SJCRH30 (cell line): ENCODE results near the gene DNAJC8. TPM values are rescaled to one million over a fixed set of nuclear protein-coding genes. Genes with fewer than 3 reads are reported as not detected.
A peak's percentile ranks its signal among the peaks of the same experiment; 100 is the strongest.

ENCODE experiments used
- DNase-seq, 2 experiments: peaks; one replicate each; pipeline ENCODE4 v3.0.0-alpha.2; 2015 to 2020
- H3K27ac ChIP-seq: fragments of 250-450 bp; sonication (Bioruptor Pico); 2 replicates; pipeline ENCODE4 v1.5.1; 2020; ENCODE audit warnings: mild to moderate bottlenecking, moderate library complexity
- H3K27me3 ChIP-seq: fragments of 250-450 bp; sonication (Bioruptor Pico); 2 replicates; pipeline ENCODE4 v1.5.1; 2020; ENCODE audit warnings: mild to moderate bottlenecking, moderate library complexity
- H3K36me3 ChIP-seq: fragments of 250-450 bp; sonication (Bioruptor Pico); 2 replicates; pipeline ENCODE4 v1.5.1; 2020; ENCODE audit warnings: mild to moderate bottlenecking, moderate library complexity
- H3K4me1 ChIP-seq: fragments of 250-450 bp; sonication (Bioruptor Pico); 2 replicates; pipeline ENCODE4 v1.5.1; 2020; ENCODE audit warnings: mild to moderate bottlenecking, moderate library complexity
- H3K4me3 ChIP-seq: fragments of 250-450 bp; sonication (Bioruptor Pico); 2 replicates; pipeline ENCODE4 v1.5.1; 2020; ENCODE audit warnings: mild to moderate bottlenecking, moderate library complexity
- H3K9me3 ChIP-seq: fragments of 250-450 bp; sonication (Bioruptor Pico); replicated peaks from 2 replicates; pipeline ENCODE4 v1.5.1; 2020; ENCODE audit warnings: mild to moderate bottlenecking, moderate library complexity
- total RNA-seq: library from RNA; depleted of rRNA; stranded (reverse); fragments of >200 nt; shearing (Covaris generic); gene quantifications from 2 replicates; pipeline ENCODE4 v1.2.3, GENCODE V29; 2014

The DNAJC8 gene
- total RNA-seq, 1 experiment from 2014 or later = 127 TPM

DNA sequence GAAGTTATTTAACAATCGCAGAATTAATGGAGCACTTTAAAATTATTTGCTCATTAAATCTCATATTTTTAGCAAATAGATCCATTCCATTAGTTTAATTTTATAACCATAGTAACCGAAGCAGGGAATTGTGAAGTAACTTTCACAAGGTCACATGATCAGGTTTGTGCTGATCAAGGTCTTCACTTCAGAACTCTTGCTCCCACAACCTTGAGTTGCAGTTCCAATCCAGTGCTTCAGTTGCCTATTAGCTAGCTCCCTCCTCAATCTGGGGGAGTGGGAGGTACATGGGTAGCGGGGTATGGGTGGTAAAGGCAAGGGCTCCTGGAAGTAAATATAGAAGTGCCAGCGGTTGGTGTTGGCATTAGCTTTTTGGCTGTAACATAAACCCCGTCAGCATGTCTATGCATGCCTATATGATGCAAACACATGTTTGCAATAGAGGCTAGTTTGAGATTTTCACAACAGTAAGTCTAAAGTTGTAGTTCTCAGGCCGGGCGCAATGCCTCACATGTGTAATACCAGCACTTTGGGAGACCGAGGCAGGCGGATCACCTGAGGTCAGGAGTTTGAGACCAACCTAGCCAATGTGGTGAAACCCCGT is 8.9 kb upstream of the DNAJC8 start:
- Histone ChIP-seq H3K36me3 (peaks cover 3% of the 10 kb centered on the region; the same call in 1 of the 2 replicates), H3K9me3 (no peaks in the 10 kb centered on the region), H3K27ac (no peak overlapping the region), H3K4me1 (peaks cover 11% of the 10 kb centered on the region), H3K4me3 (no peak overlapping the region), H3K27me3 (no peaks in the 10 kb centered on the region)
- no peak for DNase-seq

DNA sequence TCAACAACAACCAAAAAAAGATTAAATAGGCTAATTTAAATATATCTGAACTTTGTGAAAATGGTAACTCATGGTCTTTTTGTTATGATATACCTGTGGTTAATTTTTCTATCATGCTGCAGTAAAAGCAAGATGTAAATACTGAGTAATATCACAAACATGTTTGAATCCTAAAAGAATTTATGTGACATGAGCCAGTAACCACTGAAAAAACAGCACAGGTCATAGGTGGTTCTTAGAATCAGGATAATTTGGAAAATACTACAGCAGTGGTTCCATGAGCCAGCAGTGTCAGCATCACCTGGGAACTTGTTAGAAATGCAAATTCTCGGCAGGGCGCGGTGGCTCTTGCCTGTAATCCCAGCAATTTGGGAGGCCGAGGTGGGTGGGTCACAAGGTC is 7.2 kb upstream of the DNAJC8 start:
- H3K4me1 ChIP-seq = peaks cover 7% of the 10 kb centered on the region; the same call in 1 of the 2 replicates
- DNase-seq = no peak
- H3K9me3 ChIP-seq = no peaks in the 10 kb centered on the region
- no peak overlapping the region for H3K4me3 ChIP-seq
- no peak overlapping the region for H3K27ac ChIP-seq
- no peaks in the 10 kb centered on the region for H3K27me3 ChIP-seq
- H3K36me3 ChIP-seq = peaks cover 3% of the 10 kb centered on the region; the same call in 1 of the 2 replicates

DNA sequence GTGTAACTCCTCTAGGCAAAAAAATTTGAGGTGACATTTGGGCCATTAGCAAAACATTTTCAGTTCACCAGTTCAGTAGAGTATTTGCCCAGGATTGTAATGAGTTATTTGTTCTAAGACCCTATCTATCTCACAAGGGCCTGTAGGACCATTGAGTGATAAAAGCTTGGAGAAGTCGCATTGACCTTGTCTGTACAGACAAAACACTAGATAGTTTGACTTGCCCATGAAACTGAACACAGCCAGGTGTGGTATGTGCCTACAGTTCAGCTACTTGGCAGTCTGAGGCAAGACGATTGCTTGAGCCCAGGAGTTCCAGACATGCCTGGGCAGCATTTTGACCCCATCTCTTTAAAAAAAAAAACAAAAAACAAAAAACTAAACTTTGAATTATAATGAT is 6.2 kb upstream of the DNAJC8 start:
- no peak for DNase-seq
- H3K4me1 ChIP-seq = peaks cover 7% of the 10 kb centered on the region; the same call in 1 of the 2 replicates
- no peak overlapping the region for H3K4me3 ChIP-seq
- H3K27me3 ChIP-seq = no peaks in the 10 kb centered on the region
- H3K27ac ChIP-seq = no peak overlapping the region
- H3K36me3 ChIP-seq = peaks cover 3% of the 10 kb centered on the region; the same call in 1 of the 2 replicates
- no peaks in the 10 kb centered on the region for H3K9me3 ChIP-seq

DNA sequence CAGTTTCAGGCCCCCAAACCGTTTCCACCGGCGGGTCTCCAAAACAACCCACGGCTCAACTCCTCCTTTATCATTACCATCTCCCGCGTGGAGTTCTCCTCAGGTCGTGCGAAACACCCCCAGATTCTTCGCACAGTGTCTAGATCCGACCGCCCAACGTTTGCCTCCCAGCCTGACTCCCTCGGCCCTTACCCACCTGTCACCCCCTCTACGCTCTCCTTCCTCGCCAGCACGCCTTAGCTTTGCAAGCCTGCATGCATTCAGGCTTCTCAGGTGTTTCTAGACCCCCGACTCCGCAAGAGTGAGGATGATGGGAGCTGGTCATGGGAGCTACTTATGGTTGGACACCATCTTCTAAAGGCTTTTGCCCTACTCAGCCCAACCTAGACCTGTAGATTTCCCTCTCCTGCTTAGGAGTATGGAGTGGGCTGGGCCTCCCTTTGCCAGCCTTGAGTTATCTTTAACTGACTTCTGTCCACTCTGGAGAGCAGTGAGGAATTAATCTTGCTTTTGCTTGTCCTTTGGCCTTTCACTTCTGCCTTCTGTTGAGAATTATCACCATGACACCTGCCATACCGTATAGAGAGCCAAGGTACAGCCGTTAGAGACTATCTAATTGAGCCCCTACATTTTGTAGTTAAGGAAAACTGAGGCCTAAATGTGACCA is 4.0 kb upstream of the DNAJC8 start:
- Histone ChIP-seq H3K27me3 (no peaks in the 10 kb centered on the region), H3K27ac (peak overlapping the region; percentile 38; the same call in 1 of the 2 replicates), H3K36me3 (peaks cover 3% of the 10 kb centered on the region; the same call in 1 of the 2 replicates), H3K9me3 (no peaks in the 10 kb centered on the region), H3K4me1 (peaks cover 7% of the 10 kb centered on the region; the same call in 1 of the 2 replicates), H3K4me3 (peak overlapping the region; percentile 78)
- DNase-seq = peak in 1 of 2 experiments; percentile 18

DNA sequence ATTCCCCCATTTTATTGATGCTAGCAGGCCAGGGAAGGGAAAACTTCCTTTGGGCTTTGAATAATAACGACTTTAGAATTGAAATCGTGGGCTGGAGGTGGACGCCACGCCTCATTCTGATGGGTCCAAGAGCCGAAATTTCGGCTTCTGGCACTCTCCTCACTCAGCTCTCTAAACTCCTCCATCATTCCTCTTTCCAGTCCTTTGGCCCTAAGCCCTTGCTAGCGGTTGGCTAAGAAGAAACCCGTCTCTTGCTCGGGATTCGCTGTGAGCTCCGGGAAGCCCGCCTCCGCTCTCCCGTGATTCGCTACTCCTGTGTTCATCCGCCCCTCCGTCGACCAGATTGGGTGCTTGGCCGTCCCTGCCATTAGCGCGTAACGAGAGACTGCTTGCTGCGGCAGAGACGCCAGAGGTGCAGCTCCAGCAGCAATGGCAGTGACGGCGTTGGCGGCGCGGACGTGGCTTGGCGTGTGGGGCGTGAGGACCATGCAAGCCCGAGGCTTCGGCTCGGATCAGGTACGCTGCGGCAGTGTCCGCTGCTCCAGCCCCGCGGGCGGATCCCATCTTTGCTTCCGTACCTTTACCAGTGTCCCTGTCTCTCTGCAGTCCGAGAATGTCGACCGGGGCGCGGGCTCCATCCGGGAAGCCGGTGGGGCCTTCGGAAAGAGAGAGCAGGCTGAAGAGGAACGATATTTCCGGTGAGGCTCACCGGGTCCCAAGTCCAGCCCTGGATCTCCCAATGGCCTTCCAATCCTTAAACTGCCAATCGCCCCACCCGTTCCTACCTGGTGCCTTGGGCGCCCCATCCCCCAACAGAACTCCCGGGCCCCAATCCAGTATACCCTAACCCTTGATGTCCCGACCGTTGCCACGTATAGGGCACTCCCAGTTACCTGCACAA is 3.2 kb upstream of the DNAJC8 start, which contains the start of gene ATP5IF1:
ATP5IF1 (plus strand) TSS at position 370 of the 901 bp plus-strand sequence; CDS start at position 430, 60 bp downstream.
- H3K4me1 ChIP-seq = peaks cover 7% of the 10 kb centered on the region; the same call in 1 of the 2 replicates
- no peaks in the 10 kb centered on the region for H3K9me3 ChIP-seq
- no peaks in the 10 kb centered on the region for H3K27me3 ChIP-seq
- peak within 1 kb of the TSS; percentile 38; the same call in 1 of the 2 replicates for H3K27ac ChIP-seq
- peak within 1 kb of the TSS; percentile 78 for H3K4me3 ChIP-seq
- H3K36me3 ChIP-seq = peaks cover 3% of the 10 kb centered on the region; the same call in 1 of the 2 replicates
- peak; percentile 98 to 99 for DNase-seq

DNA sequence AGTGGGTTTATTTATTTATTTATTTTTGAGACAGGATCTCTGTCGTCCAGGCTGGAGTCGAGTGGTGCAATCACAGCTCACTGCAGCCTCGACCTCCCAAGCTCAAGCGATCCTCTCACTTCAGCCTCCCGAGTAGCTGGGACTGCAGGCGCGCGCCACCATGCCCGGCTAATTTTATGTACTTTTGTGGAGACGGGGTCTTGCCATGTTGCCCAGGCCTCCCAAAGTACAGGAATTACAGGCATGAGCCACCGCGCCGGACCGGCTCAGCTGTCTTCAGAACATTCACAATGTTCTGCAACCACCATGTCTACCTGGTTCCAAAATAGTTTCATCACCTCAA is 406 bp upstream of the DNAJC8 start:
- Histone ChIP-seq H3K36me3 (peaks cover 22% of the 10 kb centered on the region), H3K4me3 (peak overlapping the region; percentile 93), H3K9me3 (no peaks in the 10 kb centered on the region), H3K27ac (no peak overlapping the region), H3K4me1 (peaks cover 7% of the 10 kb centered on the region; the same call in 1 of the 2 replicates), H3K27me3 (no peaks in the 10 kb centered on the region)
- no peak for DNase-seq

DNA sequence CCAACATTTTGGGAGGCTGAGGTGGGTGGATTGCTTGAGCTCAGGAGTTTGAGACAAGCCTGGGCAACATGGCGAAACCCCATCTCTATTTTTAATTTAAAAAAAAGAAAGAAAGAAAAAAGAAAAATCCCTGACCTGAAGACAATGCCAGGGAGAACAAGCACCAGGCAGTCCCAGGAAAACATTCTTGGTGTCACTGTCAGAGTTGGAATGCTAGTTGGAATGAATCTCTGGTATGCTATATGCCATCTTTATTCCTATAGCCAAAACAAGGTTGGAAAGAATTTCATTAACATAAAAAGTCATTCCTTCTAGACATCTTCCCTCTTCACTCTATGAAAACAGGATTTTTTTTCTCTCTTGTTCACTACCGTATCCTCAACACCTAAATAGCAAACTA is 2.8 kb downstream of the DNAJC8 start:
- H3K4me3 ChIP-seq = no peak overlapping the region
- no peak overlapping the region for H3K27ac ChIP-seq
- DNase-seq = no peak
- peaks cover 45% of the 10 kb centered on the region for H3K36me3 ChIP-seq
- no peaks in the 10 kb centered on the region for H3K9me3 ChIP-seq
- H3K27me3 ChIP-seq = no peaks in the 10 kb centered on the region
- no peaks in the 10 kb centered on the region for H3K4me1 ChIP-seq

DNA sequence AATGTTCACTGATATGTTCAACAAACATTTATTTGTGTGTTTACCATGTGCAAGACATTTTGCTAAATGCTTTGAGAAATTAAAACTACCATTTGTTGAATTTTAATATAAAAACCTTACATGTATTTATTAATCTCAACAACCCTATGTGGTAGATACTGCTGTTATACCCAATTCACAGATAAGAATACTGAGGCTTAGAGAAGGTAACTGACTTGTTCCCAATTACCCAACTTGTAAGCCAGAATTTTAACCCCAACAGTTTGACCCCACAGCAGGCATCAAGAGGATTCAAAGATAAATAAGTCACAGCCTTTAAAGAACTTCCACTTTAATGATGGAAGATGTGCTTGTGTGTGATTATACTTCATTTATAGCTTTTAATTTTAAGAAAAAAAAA is 3.7 kb downstream of the DNAJC8 start:
- Histone ChIP-seq H3K4me1 (no peaks in the 10 kb centered on the region), H3K27ac (no peak overlapping the region), H3K4me3 (no peak overlapping the region), H3K36me3 (peaks cover 52% of the 10 kb centered on the region), H3K27me3 (no peaks in the 10 kb centered on the region), H3K9me3 (no peaks in the 10 kb centered on the region)
- DNase-seq = no peak

DNA sequence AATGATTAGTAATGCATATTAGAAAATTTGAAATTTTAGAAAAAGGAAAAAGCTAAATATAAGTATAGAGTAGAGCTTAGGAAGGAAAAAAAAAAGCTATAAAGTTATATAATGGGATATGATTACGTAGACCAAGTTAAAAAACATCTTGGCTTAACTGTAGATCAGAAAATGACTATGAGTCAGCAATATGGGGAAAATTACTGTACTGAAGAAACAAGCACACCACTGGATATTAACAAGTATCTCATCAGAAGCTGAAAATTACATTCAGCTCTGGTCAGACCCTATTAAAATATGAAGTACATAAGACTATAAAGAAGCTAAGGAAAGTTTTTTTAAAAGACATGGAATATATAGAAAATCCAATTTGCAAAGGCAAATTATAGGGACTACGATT is 19.5 kb downstream of the DNAJC8 start:
- no peak for DNase-seq
- Histone ChIP-seq H3K27me3 (no peaks in the 10 kb centered on the region), H3K36me3 (peaks cover 67% of the 10 kb centered on the region), H3K27ac (no peak overlapping the region), H3K4me3 (no peak overlapping the region), H3K4me1 (no peaks in the 10 kb centered on the region; the same call in 1 of the 2 replicates), H3K9me3 (no peaks in the 10 kb centered on the region)

DNA sequence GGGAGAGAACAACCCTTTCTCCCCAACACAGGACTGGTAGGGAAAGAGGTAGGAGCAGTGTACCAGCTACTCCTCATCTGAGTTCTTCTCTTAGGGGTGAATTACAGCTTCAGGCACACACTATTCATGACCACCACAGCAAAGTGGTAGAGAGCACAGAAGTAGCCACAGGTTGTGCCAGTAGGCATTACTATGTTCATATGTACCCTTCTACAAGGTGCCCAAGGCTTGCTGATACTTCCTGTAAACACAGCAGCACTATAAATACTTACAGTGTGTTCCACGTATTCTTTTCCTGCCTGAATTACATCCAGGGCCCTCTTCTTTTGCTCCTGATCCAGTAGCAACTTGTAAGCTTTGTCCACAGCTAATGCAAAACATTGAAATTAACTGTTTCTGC is 23.1 kb downstream of the DNAJC8 start:
- H3K4me3 ChIP-seq = no peak overlapping the region
- DNase-seq = no peak
- H3K36me3 ChIP-seq = peaks cover 90% of the 10 kb centered on the region

DNA sequence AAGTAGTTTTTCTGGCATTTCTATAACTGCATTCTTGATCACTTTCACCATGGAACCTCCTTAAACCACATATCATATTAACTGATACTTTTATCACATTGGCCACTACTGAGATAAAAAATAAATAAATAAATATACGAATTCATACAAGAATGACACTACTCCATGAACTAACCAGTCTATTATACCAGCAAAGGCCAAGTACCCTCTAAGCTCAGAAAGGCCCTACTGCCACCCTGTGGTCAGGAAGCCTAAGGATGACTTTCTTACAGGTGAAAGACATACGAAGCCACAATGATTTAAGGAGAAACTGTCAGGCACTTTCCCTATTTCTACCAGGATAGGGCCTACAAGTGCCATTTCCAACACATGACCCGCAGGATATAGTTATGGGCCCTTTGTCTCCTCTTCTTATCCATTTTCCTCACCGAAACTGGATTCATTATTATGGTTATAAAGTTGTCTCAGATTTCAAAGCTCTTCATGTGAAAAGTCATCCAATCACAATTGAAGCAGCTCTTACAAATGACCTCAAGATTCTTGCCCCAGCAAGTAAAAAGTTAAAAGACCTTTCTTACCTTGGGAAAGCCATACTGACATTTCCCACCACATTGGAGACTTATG is 23.9 kb downstream of the DNAJC8 start:
- Histone ChIP-seq H3K36me3 (peaks cover 90% of the 10 kb centered on the region), H3K27ac (no peak overlapping the region)
- DNase-seq = peak; percentile 46 to 67

More for the DNA sequence above, 23.1 kb downstream of the DNAJC8 start:
- no peaks in the 10 kb centered on the region for H3K27me3 ChIP-seq
- no peak overlapping the region for H3K27ac ChIP-seq
- H3K4me1 ChIP-seq = no peaks in the 10 kb centered on the region; the same call in 1 of the 2 replicates
- H3K9me3 ChIP-seq = no peaks in the 10 kb centered on the region

DNA sequence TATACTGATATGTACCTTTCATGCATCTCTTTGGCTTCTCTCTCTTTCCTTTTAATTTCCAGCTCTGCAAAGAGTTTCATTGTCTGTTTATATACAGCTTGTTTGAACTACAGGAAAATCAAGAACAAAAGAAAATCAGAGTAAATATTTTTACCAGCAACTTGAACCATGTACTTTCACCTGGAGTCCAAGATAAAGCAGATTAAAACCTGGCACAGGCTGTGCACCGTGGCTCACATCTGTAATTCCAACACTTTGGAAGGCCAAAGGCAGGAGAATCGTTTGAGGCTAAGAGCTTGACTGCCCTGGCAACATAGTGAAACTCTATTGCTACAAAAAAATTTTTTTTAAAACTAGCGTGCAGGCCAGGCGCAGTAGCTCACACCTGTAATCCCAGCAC is 27.6 kb downstream of the DNAJC8 start:
- Histone ChIP-seq H3K27ac (no peak overlapping the region), H3K4me3 (no peak overlapping the region), H3K27me3 (no peaks in the 10 kb centered on the region), H3K4me1 (no peaks in the 10 kb centered on the region), H3K9me3 (no peaks in the 10 kb centered on the region), H3K36me3 (peaks cover 87% of the 10 kb centered on the region)
- no peak for DNase-seq

More for the DNA sequence above, 23.9 kb downstream of the DNAJC8 start:
- no peaks in the 10 kb centered on the region; the same call in 1 of the 2 replicates for H3K4me1 ChIP-seq
- H3K27me3 ChIP-seq = no peaks in the 10 kb centered on the region
- H3K4me3 ChIP-seq = no peak overlapping the region
- no peaks in the 10 kb centered on the region for H3K9me3 ChIP-seq

DNA sequence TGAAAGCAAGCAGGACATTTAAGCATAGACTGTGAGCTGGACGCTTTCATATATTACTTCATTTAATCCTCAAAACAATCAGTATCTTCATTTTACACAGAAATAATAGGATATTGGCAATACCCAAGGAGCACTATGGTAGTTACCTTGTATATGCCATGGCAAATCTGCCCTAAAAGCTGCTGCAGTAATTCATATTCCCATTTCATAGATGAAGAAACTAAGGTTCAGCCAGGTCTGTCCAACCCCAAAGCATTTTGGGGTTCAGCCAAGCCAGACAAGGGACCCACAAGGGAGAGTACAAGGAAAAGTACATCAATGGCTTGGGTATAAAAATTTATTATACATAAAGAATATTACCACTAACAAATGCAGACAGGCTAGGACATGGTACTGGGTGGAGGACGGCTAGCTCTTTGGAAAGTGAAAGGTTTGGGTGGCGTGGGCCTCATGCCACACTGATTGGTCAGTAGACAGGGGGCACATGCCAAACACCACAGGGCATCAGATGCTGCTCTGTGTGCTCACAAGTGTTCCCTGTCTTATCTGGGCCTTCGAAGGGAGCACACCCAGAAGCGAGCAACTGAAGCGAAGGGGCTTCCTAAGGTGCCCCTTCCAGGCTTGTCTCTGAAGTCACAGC is 32.5 kb downstream of the DNAJC8 start:
- Histone ChIP-seq H3K27ac (no peak overlapping the region), H3K36me3 (peaks cover 57% of the 10 kb centered on the region), H3K9me3 (no peaks in the 10 kb centered on the region), H3K4me1 (peaks cover 12% of the 10 kb centered on the region), H3K27me3 (no peaks in the 10 kb centered on the region), H3K4me3 (no peak overlapping the region)
- DNase-seq = no peak
